Activated T-cell treated with anti-CD3 and anti-CD28 coated beads for 1 hour (primary cell): ENCODE data around the gene RBP4.
"Not testable (repeated sequence)": the region's sequence is repeated elsewhere in the genome, so short reads cannot be mapped to it uniquely, and the experiment has no call there.

Experiments used
- DNase-seq: peaks from one replicate; pipeline ENCODE4 v3.0.0-alpha.2; 2020; ENCODE audit warnings: low read depth

The RBP4 gene

DNA sequence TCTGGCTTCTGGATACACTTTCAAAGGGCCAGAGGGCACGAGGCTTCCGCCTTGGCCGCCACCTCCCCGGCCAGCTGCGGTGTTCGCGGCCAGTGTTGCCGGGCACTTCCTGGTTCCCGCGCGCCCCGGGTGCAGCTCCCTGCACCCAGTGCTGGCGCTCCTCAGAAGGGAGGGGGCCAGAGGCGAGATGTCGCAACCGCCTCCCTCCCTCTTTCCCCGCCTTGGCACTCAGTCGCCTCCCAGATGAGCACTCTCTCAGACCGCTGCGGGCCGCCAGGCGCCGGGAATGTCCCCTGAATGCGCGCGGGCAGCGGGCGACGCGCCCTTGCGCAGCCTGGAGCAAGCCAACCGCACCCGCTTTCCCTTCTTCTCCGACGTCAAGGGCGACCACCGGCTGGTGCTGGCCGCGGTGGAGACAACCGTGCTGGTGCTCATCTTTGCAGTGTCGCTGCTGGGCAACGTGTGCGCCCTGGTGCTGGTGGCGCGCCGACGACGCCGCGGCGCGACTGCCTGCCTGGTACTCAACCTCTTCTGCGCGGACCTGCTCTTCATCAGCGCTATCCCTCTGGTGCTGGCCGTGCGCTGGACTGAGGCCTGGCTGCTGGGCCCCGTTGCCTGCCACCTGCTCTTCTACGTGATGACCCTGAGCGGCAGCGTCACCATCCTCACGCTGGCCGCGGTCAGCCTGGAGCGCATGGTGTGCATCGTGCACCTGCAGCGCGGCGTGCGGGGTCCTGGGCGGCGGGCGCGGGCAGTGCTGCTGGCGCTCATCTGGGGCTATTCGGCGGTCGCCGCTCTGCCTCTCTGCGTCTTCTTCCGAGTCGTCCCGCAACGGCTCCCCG is 34.4 kb downstream of the RBP4 start, which contains the start of gene FFAR4:
FFAR4 (plus strand) TSS at position 231 of the 842 bp plus-strand sequence; CDS start at position 287, 56 bp downstream.
- no peak for DNase-seq

GRCh38 chr10:93565446-93565845 is 35.6 kb downstream of the RBP4 start:
- no peak for DNase-seq

DNA sequence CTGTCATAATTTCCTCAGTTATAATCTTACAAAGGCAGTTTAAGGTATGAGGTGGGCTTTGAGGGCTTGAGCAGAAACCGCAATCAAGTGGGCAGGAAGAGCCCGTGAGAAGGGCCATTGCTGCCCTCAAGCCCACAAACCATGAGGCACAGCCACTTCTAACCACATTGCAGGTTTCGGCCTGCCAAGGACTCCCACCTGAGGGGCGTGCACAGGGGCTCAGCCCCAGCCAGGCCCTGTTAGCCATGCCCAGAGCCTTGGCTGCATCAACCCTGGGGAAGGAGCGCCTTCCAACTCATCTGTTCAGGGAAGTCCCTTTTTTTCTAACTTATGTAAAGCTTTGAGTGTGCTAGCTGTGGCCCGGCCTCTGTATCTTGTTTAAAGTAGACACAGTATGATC is 40.5 kb downstream of the RBP4 start:
- no peak for DNase-seq

GRCh38 chr10:93559490-93559889 is 41.5 kb downstream of the RBP4 start:
- no peak for DNase-seq

- peak; percentile 23 for DNase-seq
Observed at GRCh38 chr10:93554760-93555432, 46.1 kb downstream of the RBP4 start.

DNA sequence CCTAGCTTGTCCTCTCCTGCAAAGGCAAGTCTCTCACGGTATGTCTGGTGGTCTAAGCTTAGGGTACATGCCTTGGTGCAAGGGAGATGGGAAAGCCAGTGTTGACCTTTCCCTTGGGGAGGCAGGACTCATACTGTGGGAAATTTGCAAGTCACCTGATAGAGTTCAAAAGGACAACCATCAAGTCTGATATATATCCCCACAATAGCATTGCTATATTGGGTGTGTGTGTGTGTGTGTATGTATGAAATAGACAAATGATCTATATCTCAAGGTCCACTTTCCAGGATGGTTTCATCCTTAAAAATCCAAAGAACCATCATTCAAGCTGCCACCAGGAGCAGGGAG is 46.7 kb downstream of the RBP4 start:
- no peak for DNase-seq

GRCh38 chr10:93553482-93554315 is 47.3 kb downstream of the RBP4 start:
- no peak for DNase-seq

DNA sequence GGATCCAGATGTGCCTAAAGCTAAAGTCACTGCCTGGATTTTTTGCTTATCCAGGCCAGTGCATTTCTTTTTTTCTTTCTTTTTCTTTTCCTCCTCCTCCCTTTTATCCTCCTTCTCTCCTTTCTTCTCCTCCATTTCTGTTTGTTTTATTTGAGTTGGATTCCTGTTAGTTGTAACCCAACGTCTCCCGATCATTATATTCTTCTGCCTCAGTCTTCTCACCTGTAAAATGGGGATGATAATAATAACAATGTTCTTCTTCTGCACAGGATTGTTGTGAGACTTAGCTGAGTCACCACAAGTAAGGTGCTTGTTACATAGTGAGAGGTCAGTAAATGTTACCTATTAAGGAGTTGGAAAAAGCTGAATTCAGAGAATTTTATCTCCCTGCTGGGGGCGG is 48.3 kb downstream of the RBP4 start:
- no peak for DNase-seq

DNA sequence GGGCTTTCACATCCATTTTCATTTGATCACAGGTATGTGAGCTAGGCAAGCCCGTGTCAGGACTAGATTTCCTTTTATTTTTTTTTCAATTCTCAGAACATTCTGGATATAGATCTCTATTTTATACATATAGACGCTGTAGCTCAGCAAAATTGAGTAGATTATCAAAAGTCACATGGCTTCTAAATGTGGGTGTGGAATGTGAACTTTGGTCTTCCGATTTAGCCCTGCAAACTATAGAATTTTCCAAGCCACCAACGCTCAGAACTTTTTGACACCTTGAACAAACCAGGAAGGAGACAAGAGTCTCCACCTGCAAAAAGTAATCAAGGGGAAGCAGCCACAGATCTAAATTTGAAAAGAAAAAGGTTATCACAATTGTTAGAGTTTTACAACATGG is 50.4 kb downstream of the RBP4 start:
- DNase-seq: no peak

DNA sequence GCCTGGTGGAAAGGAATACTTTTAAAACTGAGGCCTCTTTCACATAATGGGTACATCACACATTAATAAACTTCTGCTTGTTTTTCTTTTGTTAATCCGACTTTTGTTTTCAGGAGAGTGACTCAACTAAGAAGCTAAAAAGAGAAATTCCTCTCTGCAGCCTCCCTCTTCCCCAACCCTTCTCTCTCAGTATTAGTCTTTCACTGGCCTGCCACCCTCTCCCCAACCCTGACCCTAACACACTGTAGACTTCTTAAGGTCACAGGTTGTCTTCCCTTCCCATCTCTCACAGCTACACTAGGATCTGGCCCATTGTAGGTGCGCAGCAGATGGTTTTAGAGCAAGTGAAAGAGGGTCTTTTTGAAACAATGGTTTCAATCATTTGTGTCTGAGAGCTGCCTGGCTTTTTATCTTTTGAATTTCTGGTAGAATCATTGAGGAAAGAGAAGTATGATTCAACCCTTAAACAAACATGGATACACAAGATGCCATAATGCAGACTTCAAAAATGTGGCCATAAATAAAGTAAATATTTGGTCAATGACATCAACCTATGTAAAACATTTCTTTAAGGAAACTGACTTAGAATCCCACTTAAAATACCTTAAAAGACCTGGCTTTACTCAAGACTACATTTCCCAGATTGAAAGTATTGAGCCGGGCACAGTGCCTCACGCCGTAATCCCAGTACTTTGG is 52.5 kb downstream of the RBP4 start:
- no peak for DNase-seq

GRCh38 chr10:93547522-93547921 is 53.5 kb downstream of the RBP4 start:
- DNase-seq: no peak

DNA sequence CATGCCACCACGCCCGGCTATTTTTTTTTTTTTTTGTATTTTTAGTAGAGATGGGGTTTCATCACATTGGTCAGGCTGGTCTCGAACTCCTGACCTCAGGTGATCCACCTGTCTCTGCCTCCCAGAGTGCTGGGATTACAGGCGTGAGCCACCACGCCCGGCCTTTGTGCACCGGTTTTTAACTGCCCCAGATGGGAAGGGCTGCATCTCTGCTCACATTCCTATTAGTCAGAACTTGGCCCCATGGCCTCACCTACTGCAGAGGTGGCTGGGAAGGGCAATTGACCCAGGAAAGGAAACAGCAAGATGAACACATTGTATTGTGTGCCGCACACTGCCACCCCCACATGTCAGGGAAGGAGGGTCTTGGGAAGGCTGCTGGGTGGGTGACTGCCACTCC is 54.0 kb downstream of the RBP4 start:
- DNase-seq: not testable (repeated sequence)

DNA sequence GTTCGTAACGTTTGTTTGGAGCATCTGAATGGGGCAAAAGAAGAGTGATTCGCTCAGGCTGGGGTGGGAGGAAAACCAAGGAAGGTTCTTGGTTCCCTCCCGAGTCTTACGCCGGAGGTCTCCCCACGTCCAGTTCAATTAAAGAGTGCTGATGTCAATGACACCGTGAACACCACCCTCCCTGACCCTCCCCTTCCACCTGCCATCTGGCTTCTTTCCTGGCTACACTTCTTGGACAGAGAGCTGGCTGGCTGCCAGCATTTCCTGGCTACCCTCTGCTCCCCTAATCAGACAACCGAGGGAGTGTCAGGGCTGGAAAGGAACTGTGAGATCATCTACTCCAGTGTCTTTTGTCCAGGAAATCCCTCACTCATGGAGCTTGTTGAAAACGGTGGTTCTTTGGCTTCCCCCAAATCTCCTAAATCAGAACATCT is 58.7 kb downstream of the RBP4 start:
- DNase-seq: no peak
